Measurements from ENCODE around the gene GRM7. TPM values are rescaled to one million over a fixed set of nuclear protein-coding genes. Genes with fewer than 3 reads are reported as not detected.

Gene GRM7
- total RNA-seq, 4 donors from 2014 or later: 0.39 TPM; not detected in 3

GRCh38 chr3:7393944-7394605, 533.2 kb downstream of the GRM7 start:
- no peaks in the 10 kb centered on the region for H3K27me3 ChIP-seq
- H3K4me1 ChIP-seq: no peaks in the 10 kb centered on the region
- no peaks in the 10 kb centered on the region for H3K36me3 ChIP-seq
- no peak for DNase-seq (ENCODE audit: extremely low spot score)
- WGBS: 92% methylated on average over 6 of the region's 6 CpGs
- H3K9me3 ChIP-seq: no peaks in the 10 kb centered on the region
- TF ChIP-seq EP300 (IDR thresholded peaks at IDR 0.05) (no peak), POLR2A (IDR thresholded peaks at IDR 0.05; ENCODE audit: low read depth) (no peak), POLR2AphosphoS5 (IDR thresholded peaks at IDR 0.05) (no peak), CTCF (IDR thresholded peaks at IDR 0.05) (no peak)
- no peak overlapping the region for H3K27ac ChIP-seq (replicated peaks in 1 of 4)
- H3K4me3 ChIP-seq: no peak overlapping the region
- intact Hi-C loops (cut with DNase I): no loop called here

GRCh38 chr3:7396534-7396933, 535.6 kb downstream of the GRM7 start:
- intact Hi-C loops (cut with DNase I): no loop called here
- Histone ChIP-seq H3K27me3 (no peaks in the 10 kb centered on the region), H3K27ac (replicated peaks in 1 of 4) (no peak overlapping the region), H3K4me3 (no peak overlapping the region), H3K9me3 (no peaks in the 10 kb centered on the region), H3K4me1 (no peaks in the 10 kb centered on the region), H3K36me3 (no peaks in the 10 kb centered on the region)
- no peak for TF ChIP-seq POLR2AphosphoS5 (IDR thresholded peaks at IDR 0.05)
- TF ChIP-seq CTCF (IDR thresholded peaks at IDR 0.05): no peak
- no peak for TF ChIP-seq EP300 (IDR thresholded peaks at IDR 0.05)
- no peak for TF ChIP-seq POLR2A (IDR thresholded peaks at IDR 0.05; ENCODE audit: low read depth)
- DNase-seq (ENCODE audit: extremely low spot score): no peak
- 91% methylated on average over 2 of the region's 2 CpGs for WGBS

- TF ChIP-seq CTCF (IDR thresholded peaks at IDR 0.05) (no peak), POLR2A (IDR thresholded peaks at IDR 0.05; ENCODE audit: low read depth) (no peak), EP300 (IDR thresholded peaks at IDR 0.05) (no peak), POLR2AphosphoS5 (IDR thresholded peaks at IDR 0.05) (no peak)
- intact Hi-C loops (cut with DNase I): no loop called here
- H3K27ac ChIP-seq (replicated peaks in 1 of 4): no peak overlapping the region
- H3K27me3 ChIP-seq: no peaks in the 10 kb centered on the region
- H3K4me3 ChIP-seq: no peak overlapping the region
- H3K9me3 ChIP-seq: no peaks in the 10 kb centered on the region
- 97% methylated on average over 2 of the region's 2 CpGs for WGBS
- no peak for DNase-seq (ENCODE audit: extremely low spot score)
- H3K36me3 ChIP-seq: no peaks in the 10 kb centered on the region
- no peaks in the 10 kb centered on the region for H3K4me1 ChIP-seq
These were observed 536.2 kb downstream of the GRM7 start for GRCh38 chr3:7397097-7397496.

GRCh38 chr3:7400360-7400759, 539.4 kb downstream of the GRM7 start:
- no peaks in the 10 kb centered on the region for H3K27me3 ChIP-seq
- 92% methylated on average over 2 of the region's 2 CpGs for WGBS
- intact Hi-C loops (cut with DNase I): no loop called here
- no peaks in the 10 kb centered on the region for H3K4me1 ChIP-seq
- H3K4me3 ChIP-seq: no peak overlapping the region
- TF ChIP-seq POLR2A (IDR thresholded peaks at IDR 0.05; ENCODE audit: low read depth) (no peak), CTCF (IDR thresholded peaks at IDR 0.05) (no peak), POLR2AphosphoS5 (IDR thresholded peaks at IDR 0.05) (no peak), EP300 (IDR thresholded peaks at IDR 0.05) (no peak)
- H3K36me3 ChIP-seq: no peaks in the 10 kb centered on the region
- DNase-seq (ENCODE audit: extremely low spot score): no peak
- no peaks in the 10 kb centered on the region for H3K9me3 ChIP-seq
- no peak overlapping the region for H3K27ac ChIP-seq (replicated peaks in 1 of 4)

GRCh38 chr3:7401418-7401817, 540.5 kb downstream of the GRM7 start:
- 88% methylated on average over 1 of the region's 1 CpG for WGBS

More at GRCh38 chr3:7401418-7401817, 540.5 kb downstream of the GRM7 start:
- H3K27me3 ChIP-seq: no peaks in the 10 kb centered on the region
- no peak for TF ChIP-seq POLR2A (IDR thresholded peaks at IDR 0.05; ENCODE audit: low read depth)
- no peak for TF ChIP-seq EP300 (IDR thresholded peaks at IDR 0.05)
- no peak for TF ChIP-seq CTCF (IDR thresholded peaks at IDR 0.05)
- no peak for TF ChIP-seq POLR2AphosphoS5 (IDR thresholded peaks at IDR 0.05)
- DNase-seq (ENCODE audit: extremely low spot score): no peak
- no peaks in the 10 kb centered on the region for H3K4me1 ChIP-seq
- H3K9me3 ChIP-seq: no peaks in the 10 kb centered on the region
- no peak overlapping the region for H3K4me3 ChIP-seq
- no peak overlapping the region for H3K27ac ChIP-seq (replicated peaks in 1 of 4)
- H3K36me3 ChIP-seq: no peaks in the 10 kb centered on the region
- intact Hi-C loops (cut with DNase I): no loop called here

Data from esophagus muscularis mucosa (tissue), 4 donors.